ENCODE results near the gene FAM107B.
"Not testable (repeated sequence)": the region's sequence is repeated elsewhere in the genome, so short reads cannot be mapped to it uniquely, and the experiment has no call there.

The FAM107B gene

GRCh38 chr10:14659137-14659536 is 115.6 kb downstream of the FAM107B start:
- not testable (repeated sequence) for DNase-seq

- DNase-seq, result peak; percentile 61
These were observed 116.2 kb downstream of the FAM107B start for GRCh38 chr10:14658331-14659127.

GRCh38 chr10:14656052-14656730 is 118.5 kb downstream of the FAM107B start:
- DNase-seq, result peak; percentile 53

- DNase-seq, result no peak
These were observed 119.8 kb downstream of the FAM107B start for GRCh38 chr10:14654821-14655382.

- peak; percentile 66 for DNase-seq
These were observed 121.2 kb downstream of the FAM107B start for GRCh38 chr10:14653271-14654161.

- no peak for DNase-seq
These were observed 121.9 kb downstream of the FAM107B start for GRCh38 chr10:14652816-14653215.

- no peak for DNase-seq
These were observed 122.6 kb downstream of the FAM107B start for GRCh38 chr10:14652067-14652466.

- no peak for DNase-seq
These were observed 125.0 kb downstream of the FAM107B start for GRCh38 chr10:14649739-14650138.

GRCh38 chr10:14648946-14649345 is 125.8 kb downstream of the FAM107B start:
- no peak for DNase-seq

- DNase-seq, result peak; percentile 91
These were observed 126.5 kb downstream of the FAM107B start for GRCh38 chr10:14648005-14648765.

- no peak for DNase-seq
These were observed 129.3 kb downstream of the FAM107B start for GRCh38 chr10:14645239-14645960.

- DNase-seq, result peak; percentile 28
These were observed 135.1 kb downstream of the FAM107B start for GRCh38 chr10:14639637-14640036.

- DNase-seq, result no peak
These were observed 139.5 kb downstream of the FAM107B start for GRCh38 chr10:14635043-14635710.

GRCh38 chr10:14634572-14634971 is 140.1 kb downstream of the FAM107B start:
- DNase-seq, result peak; percentile 57

GRCh38 chr10:14625765-14626525 is 148.8 kb downstream of the FAM107B start:
- peak; percentile 49 for DNase-seq

GRCh38 chr10:14625192-14625631 is 149.5 kb downstream of the FAM107B start:
- no peak for DNase-seq

GRCh38 chr10:14624600-14624999 is 150.1 kb downstream of the FAM107B start:
- no peak for DNase-seq

- DNase-seq, result no peak
These were observed 150.8 kb downstream of the FAM107B start for GRCh38 chr10:14623931-14624330.

- DNase-seq, result no peak
These were observed 153.7 kb downstream of the FAM107B start for GRCh38 chr10:14621037-14621436.

GRCh38 chr10:14618674-14619073 is 156.0 kb downstream of the FAM107B start:
- DNase-seq, result peak; percentile 88
